ENCODE data around the gene CDC73.

Gene CDC73

DNA sequence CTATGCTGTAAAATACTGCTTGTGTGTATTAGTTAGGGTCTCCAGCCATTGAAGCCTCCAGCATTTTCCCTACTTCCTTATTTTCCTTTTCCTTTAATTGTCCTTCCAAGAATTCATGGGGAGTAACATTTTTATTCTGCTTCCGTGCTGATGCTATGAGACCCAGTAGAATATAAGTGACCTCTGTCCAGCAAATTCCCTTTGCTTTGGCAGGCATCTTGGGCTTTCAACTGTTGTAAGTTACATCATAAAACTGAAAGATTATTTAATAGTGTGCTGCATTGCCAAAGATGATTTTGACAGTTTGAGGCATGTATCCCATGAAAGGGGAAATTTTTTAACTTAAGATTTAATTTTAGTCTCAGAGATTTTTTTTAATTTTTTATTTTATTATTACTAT lies 112.7 kb downstream of the CDC73 start:
- no peak overlapping the region for H3K4me3 ChIP-seq (ENCODE audit: low read depth, low read length)
- TF ChIP-seq CTCF (IDR thresholded peaks at IDR 0.05; ENCODE audit: low read depth, low read length) = no peak

DNA sequence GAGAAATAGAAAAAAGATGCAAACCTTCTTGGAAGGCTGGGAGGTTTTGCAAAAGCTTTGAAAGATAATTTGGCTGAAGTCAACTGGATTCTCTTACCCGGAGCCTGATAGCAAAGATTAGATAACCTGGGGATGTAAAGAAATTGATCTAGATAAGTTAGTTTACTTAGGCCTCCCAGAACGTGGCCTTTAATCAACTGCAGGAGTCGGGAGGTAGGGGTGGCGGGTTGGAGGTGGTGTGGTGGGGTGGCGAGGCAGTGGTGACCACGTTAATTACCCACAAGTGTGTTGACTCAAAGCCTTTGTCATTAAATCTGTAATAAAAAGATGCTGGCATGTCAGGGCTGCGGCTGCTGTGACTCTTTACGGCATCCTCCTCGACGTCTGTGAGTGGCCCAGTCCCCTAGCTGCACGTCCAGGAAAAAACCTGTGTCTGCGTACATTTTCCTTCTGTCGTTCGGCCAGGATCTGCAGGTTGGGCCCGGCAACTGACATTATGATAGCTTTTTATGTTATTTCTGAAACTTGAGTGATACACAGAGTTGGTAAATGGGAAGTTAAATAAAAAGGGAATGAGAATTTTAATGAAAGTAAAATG lies 115.6 kb downstream of the CDC73 start:
- no peak for TF ChIP-seq CTCF (IDR thresholded peaks at IDR 0.05; ENCODE audit: low read depth, low read length)
- no peak overlapping the region for H3K4me3 ChIP-seq (ENCODE audit: low read depth, low read length)

- H3K4me3 ChIP-seq (ENCODE audit: low read depth, low read length) = no peak overlapping the region
- no peak for TF ChIP-seq CTCF (IDR thresholded peaks at IDR 0.05; ENCODE audit: low read depth, low read length)
Measured at GRCh38 chr1:193240609-193241008, 118.8 kb downstream of the CDC73 start.

DNA sequence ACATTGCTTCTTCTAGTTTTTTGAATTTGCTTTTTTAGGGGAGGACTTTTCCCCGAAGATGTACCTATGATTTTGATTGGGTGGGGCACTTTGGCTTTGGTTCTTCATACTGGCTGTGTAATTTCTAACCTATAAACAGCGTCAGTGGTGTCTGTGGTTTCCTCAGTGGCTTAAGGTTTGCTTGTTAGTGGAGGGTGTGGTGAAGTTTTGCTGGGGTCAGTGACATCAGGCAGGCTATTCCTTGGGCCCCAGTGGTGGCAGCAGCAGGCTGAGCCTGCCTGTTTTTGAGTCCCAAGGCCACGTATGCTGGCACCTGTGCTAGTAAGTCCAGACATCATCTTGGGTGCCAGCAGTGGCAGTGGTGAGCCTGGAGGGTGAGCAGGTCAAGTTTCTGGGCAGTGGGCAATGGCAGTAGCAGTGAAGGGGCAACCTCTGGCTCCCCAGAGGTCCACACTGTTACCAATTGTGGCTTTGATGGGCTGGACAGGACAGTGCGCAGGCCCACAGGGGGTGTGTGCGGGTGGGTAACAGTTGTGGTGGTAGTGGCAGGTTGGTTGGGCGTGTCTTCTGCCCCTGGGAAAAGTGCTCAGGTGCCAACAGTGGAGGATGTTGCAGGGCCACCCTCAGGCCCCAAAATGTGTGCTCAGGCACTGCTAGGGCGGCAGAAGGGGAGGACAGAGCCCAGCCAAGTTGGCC lies 119.4 kb downstream of the CDC73 start:
- no peak overlapping the region for H3K4me3 ChIP-seq (ENCODE audit: low read depth, low read length)
- TF ChIP-seq CTCF (IDR thresholded peaks at IDR 0.05; ENCODE audit: low read depth, low read length) = no peak

GRCh38 chr1:193242000-193242399 lies 120.2 kb downstream of the CDC73 start:
- H3K4me3 ChIP-seq (ENCODE audit: low read depth, low read length) = no peak overlapping the region
- no peak for TF ChIP-seq CTCF (IDR thresholded peaks at IDR 0.05; ENCODE audit: low read depth, low read length)

DNA sequence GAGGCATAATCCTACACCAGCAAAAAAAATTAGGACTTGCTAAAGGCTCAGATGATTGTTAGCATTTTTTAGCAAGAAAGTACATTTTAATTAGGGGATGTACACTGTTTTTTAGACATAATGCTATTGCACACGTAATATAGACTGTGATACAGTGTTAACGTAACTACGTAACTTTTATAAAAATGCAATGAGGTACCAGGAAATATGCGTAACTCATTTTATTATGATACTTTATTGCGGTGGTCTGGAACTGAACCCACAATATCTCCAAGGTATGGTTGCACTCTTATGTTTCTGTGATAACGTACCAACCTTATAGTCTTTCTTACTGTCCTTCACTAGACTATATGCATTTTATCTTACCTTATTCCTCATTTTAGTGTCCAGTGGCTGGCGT lies 127.4 kb downstream of the CDC73 start:
- no peak overlapping the region for H3K4me3 ChIP-seq (ENCODE audit: low read depth, low read length)

More for the DNA sequence above, 127.4 kb downstream of the CDC73 start:
- TF ChIP-seq CTCF (IDR thresholded peaks at IDR 0.05; ENCODE audit: low read depth, low read length) = no peak

Measured in WI38 (cell line).